Calu3 (cell line): ENCODE data around the gene C4BPA. TPM values are rescaled to one million over a fixed set of nuclear protein-coding genes. Genes with fewer than 3 reads are reported as not detected.

Source experiments
- BruUV-seq: library from RNA; stranded (reverse); fragments of 400-500 nt; replicated peaks from 2 replicates; lab custom pipeline; 2021; lab: Mats Ljungman, UMichigan
- CTCF ChIA-PET: fragments of 300-600 bp; sonication (Branson Sonifier 250); formaldehyde crosslinking; loops from one replicate; lab custom pipeline; 2022; ENCODE audit warnings: antibody characterized with exemption; lab: Charles Lee
- DNase-seq: peaks from one replicate; pipeline ENCODE4 v3.0.0; 2022
- H3K27ac Mint-ChIP-seq: one replicate; pipeline ENCODE4 v1.8.0; 2022; ENCODE audit warnings: mixed read lengths; ENCODE audit not compliant: unreplicated experiment
- H3K27me3 Mint-ChIP-seq: one replicate; pipeline ENCODE4 v1.8.0; 2022; ENCODE audit warnings: mixed read lengths; ENCODE audit not compliant: unreplicated experiment
- H3K36me3 Mint-ChIP-seq: one replicate; pipeline ENCODE4 v1.8.0; 2022; ENCODE audit warnings: mild to moderate bottlenecking, moderate library complexity, mixed read lengths; ENCODE audit not compliant: insufficient read depth, unreplicated experiment
- H3K4me1 Mint-ChIP-seq: one replicate; pipeline ENCODE4 v1.8.0; 2022; ENCODE audit warnings: mild to moderate bottlenecking, low read depth, mixed read lengths; ENCODE audit not compliant: unreplicated experiment
- H3K4me3 Mint-ChIP-seq: one replicate; pipeline ENCODE4 v1.8.0; 2022; ENCODE audit warnings: mild to moderate bottlenecking, low read depth, moderate library complexity, mixed read lengths; ENCODE audit not compliant: unreplicated experiment
- H3K9me3 Mint-ChIP-seq: one replicate; pipeline ENCODE4 v1.8.0; 2022; ENCODE audit warnings: low read depth, mixed read lengths; ENCODE audit not compliant: unreplicated experiment
- CTCF ChIP-seq: fragments of 200-600 bp; IDR thresholded peaks from one replicate; pipeline ENCODE4 v1.8.0; 2022; ENCODE audit warnings: antibody characterized with exemption; ENCODE audit not compliant: unreplicated experiment
- intact Hi-C: fragments of 100-400 bp; cut with micrococcal nuclease; formaldehyde crosslinking; loops from one replicate; pipeline ENCODE4 v1.10.0; 2022; ENCODE audit not compliant: unreplicated experiment
- total RNA-seq: library from RNA; stranded (reverse); gene quantifications from 2 replicates; pipeline ENCODE4 v1.2.3, GENCODE V29; 2022

C4BPA gene
- total RNA-seq, 1 experiment from 2014 or later = 1.0 TPM

DNA sequence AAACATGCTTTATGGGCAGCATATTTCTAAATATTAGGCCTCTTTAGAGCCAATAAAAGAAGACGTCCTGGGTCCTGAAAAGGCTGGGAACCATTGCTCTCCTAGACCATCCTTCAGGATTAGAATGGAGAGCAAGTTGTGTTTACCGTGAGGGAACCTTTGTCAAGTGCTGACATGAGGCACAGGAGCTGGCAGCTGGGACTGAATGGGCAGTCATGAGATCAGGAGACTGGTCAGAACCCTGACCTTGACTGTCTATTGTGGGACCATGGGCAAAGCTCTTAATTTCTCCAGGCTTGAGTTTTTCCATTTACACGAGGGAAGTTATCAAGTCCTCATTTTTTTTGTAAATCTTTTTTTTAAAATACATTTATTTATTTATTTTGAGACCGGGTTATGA, 45.8 kb upstream of the C4BPA start:
- H3K4me3 Mint-ChIP-seq = no peak overlapping the region
- DNase-seq = no peak
- no TSS peak for BruUV-seq
- no peaks in the 10 kb centered on the region for H3K27me3 Mint-ChIP-seq
- intact Hi-C loops = loop anchor here (10.0 kb wide), 1 partner anchor 53 kb away; no protein-coding TSS in a partner anchor
- no peak overlapping the region for H3K27ac Mint-ChIP-seq
- H3K36me3 Mint-ChIP-seq = peaks cover 35% of the 10 kb centered on the region
- H3K9me3 Mint-ChIP-seq = no peaks in the 10 kb centered on the region
- peaks cover 30% of the 10 kb centered on the region for H3K4me1 Mint-ChIP-seq
- no peak for TF ChIP-seq CTCF
- CTCF ChIA-PET = no interaction called here

DNA sequence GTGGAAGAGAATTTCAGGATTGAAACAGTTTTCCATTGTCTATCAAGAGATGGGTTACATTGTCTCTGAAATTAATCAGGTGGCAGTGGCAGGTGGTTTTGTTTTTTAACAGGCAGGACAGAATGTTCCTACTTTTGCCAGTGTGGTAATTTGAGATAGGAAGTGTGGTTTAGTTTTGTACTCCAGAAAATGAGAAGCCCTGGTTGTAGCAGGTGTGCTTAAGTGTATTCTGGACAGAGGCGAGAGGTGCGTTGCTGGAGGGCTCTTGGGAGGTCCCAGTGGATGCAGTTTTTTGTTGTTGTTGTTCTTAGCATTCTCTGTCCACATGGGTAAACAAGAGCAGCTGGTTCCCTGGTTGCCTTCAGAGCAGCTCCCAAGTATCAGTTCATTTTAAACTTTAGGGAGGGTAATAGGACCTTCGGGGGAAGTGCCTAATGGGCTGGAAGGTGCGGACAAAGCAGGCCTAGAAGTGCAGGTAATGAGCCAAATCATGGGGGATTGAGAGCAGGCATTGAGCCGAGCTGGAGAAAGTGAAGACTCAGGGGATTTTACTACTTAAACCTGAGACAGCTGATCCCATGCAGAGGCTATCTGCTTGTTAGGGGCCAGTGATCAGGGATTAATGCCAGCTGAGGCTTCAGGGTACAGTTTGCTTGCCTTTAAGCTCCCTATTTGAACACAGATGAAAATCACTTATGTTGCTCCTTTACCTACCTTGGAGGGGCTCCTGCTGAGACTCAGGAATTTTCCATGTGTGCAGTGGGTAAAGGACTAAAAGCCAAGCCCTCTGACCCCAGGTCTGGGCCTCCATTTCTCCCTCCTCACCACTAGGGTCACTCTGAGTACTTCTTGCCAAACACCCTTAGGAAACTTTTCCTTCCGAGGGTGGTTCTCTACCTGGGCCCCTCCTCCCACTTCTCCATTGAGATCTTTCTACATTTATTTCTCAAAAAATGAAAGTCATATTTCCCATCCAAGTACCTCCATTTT, 44.9 kb upstream of the C4BPA start:
- Mint-ChIP-seq H3K4me1 (peaks cover 26% of the 10 kb centered on the region), H3K9me3 (no peaks in the 10 kb centered on the region), H3K27ac (no peak overlapping the region), H3K27me3 (no peaks in the 10 kb centered on the region), H3K36me3 (peaks cover 26% of the 10 kb centered on the region), H3K4me3 (no peak overlapping the region)
- CTCF ChIA-PET = no interaction called here
- TF ChIP-seq CTCF = no peak
- intact Hi-C loops = loop anchor here (10.0 kb wide), 1 partner anchor 54 kb away; no protein-coding TSS in a partner anchor
- DNase-seq = no peak
- BruUV-seq = no TSS peak

- CTCF ChIA-PET = no interaction called here
- Mint-ChIP-seq H3K27me3 (no peaks in the 10 kb centered on the region), H3K36me3 (peaks cover 25% of the 10 kb centered on the region), H3K9me3 (no peaks in the 10 kb centered on the region), H3K4me3 (no peak overlapping the region), H3K27ac (no peak overlapping the region), H3K4me1 (peaks cover 19% of the 10 kb centered on the region)
- DNase-seq = no peak
- BruUV-seq = no TSS peak
- intact Hi-C loops = loop anchor here (10.0 kb wide), 1 partner anchor 55 kb away; no protein-coding TSS in a partner anchor
- TF ChIP-seq CTCF = no peak
These were observed 44.2 kb upstream of the C4BPA start for GRCh38 chr1:207059881-207060280.

- no peak for DNase-seq
- CTCF ChIA-PET = no interaction called here
- peaks cover 13% of the 10 kb centered on the region for H3K4me1 Mint-ChIP-seq
- no TSS peak for BruUV-seq
- TF ChIP-seq CTCF = no peak
- peaks cover 25% of the 10 kb centered on the region for H3K36me3 Mint-ChIP-seq
- H3K27ac Mint-ChIP-seq = no peak overlapping the region
- intact Hi-C loops = no loop called here
- H3K9me3 Mint-ChIP-seq = no peaks in the 10 kb centered on the region
- H3K27me3 Mint-ChIP-seq = no peaks in the 10 kb centered on the region
- no peak overlapping the region for H3K4me3 Mint-ChIP-seq
These were observed 43.4 kb upstream of the C4BPA start for GRCh38 chr1:207060596-207060995.
